GM19238 (cell line): ENCODE measurements around the gene SEC24A.
A peak's percentile ranks its signal among the peaks of the same experiment; 100 is the strongest.
"Not testable (repeated sequence)": the region's sequence is repeated elsewhere in the genome, so short reads cannot be mapped to it uniquely, and the experiment has no call there.

Experiments
- DNase-seq: peaks from one replicate; pipeline ENCODE4 v3.0.0; 2011; ENCODE audit warnings: low spot score; ENCODE audit not compliant: insufficient read length

SEC24A gene

DNA sequence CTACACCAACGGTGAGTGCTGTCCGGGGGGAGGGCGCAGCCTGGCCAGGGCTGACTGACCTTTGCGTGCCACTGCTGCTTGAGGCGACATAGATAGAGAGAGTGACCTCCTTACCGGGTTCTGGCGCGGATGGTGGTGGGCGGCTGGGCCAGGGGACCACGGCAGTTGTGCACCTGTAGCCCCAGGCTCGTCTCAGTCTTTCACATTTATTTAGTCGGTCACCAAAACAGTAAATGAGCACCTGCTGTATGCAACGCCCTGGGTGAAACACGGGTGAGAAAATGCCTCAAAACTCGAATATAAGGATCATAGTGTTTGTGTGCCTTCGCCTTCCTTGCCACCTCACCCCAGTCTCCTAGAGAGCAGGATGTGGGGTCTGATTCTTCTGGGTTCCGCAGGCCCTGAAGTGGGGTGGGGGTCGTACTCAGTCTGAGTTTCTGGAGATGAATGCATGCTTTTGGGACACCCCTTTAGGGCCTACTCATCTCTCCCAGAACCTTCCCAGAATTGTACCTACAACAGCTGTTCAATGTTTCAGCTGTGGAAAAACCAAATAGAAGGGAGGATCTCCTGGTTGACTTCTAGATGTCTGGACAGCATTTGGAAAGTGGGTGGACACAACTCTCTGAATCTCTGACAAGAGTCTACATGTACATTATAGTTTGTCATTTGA, 714 bp downstream of the SEC24A start:
- DNase-seq, result no peak

DNA sequence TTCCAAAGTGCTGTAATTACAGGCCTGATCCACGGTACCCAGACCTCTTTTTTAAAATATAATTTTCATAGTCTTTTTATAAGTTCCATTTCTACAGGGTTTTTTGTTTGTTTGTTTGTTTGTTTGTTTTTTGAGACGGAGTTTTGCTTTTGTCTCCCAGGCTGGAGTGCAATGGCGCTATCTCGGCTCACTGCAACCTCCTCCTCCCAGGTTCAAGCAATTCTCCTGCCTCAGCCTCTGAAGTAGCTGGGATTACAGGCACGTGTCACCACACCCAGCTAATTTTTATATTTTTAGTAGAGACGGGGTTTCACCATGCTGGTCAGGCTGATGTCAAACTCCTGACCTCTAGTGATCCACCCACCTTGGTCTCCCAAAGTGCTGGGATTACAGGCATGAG, 2.1 kb downstream of the SEC24A start:
- not testable (repeated sequence) for DNase-seq

- no peak for DNase-seq
Observed at GRCh38 chr5:134651531-134651930, 2.9 kb downstream of the SEC24A start.

GRCh38 chr5:134656690-134657089, 8.1 kb downstream of the SEC24A start:
- DNase-seq, result no peak

DNA sequence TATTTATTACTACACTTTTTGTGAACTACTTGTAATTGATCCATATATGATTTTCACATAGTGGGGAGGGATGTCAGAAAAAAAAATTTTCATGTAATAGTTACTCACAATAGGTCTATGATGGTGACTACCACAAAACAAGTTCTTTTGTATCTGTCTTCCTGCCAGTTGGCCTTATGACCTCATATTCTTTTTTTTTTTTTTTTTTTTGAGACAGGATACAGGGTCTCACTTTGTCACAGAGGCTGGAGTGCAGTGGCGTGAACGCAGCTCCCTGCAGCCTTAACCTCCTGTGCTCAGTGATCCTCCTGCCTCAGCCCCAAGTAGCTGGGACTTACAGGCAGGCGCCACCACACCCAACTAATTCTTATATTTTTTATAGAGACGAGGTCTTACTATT, 10.9 kb downstream of the SEC24A start:
- DNase-seq, result no peak

GRCh38 chr5:134659922-134660321, 11.3 kb downstream of the SEC24A start:
- DNase-seq, result no peak

DNA sequence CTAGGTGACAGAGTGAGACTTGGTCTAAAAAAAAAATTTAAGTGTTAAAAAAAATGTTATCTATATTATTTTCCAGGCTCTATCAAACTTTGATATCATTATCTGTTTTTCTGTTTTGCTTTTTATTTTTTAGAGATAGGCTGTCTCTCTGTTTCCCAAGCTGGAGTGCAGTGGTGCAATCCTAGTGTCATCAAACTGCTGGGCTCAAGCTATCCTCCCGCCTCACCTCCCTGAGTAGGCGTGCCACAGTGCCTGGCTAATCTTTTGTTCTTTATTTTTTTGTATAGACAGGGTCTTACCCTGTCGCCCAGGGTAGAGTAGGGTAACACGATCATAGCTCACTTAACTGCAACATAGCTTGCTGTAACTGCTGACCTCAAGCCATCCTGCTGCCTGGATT, 14.4 kb downstream of the SEC24A start:
- no peak for DNase-seq

DNA sequence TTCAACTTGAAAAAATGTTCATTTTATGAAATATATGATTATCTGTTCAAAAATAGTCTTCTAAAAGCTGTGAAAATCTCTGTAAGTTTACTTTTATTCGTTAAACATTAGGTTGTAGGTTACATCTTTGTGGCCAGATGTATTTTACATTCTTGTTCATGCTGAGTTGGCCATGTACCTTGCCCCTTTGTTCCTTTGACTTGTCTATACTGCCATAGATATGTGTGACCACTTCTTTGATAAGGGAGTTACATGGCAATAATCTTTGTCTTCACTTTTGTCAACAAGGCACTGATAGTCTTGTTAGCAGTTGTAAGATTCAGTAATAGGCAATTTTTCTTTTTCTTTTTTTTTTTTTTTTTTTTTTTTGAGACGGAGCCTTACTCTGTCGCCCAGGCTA, 15.9 kb downstream of the SEC24A start:
- DNase-seq, result no peak

GRCh38 chr5:134673546-134673945, 25.0 kb downstream of the SEC24A start:
- not testable (repeated sequence) for DNase-seq

DNA sequence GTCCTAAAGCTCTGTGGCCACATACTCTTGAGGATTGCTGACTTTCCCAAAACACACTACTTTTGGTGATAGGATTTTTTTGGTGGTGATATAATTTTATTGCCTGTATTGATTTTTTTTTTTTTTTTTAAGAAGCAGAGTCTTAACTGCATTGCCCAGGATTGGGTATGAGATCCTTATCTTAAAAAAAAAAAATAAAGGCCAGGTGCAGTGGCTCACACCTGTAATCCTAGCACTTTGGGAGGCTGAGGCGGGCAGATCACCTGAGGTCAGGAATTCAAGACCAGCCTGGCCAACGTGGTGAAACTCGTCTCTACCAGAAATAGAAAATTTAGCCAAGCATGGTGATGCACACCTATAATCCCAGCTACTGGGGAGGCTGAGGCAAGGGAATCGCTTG, 28.8 kb downstream of the SEC24A start:
- not testable (repeated sequence) for DNase-seq

- not testable (repeated sequence) for DNase-seq
Observed at GRCh38 chr5:134690144-134690543, 41.6 kb downstream of the SEC24A start.

- no peak for DNase-seq
Observed at GRCh38 chr5:134692722-134693121, 44.1 kb downstream of the SEC24A start.

DNA sequence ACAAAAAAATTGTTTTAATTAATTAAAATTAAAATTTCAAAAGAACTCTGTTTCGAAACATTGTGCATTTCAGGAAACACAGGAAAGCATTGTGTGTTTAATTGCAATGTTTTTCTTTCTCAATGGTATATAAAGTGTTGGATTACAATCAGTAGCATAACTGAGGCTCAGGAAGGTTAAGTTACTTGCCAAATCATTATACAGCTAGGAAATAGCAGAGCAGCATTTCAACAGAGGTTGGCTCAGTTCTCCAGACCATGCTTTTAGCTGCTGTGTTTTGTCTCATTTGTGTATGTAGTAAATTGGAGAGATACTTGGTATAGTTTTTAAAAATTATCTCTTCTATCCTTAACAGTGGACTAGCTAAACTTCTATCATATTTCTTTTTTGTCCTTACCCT, 59.7 kb downstream of the SEC24A start:
- DNase-seq, result no peak

GRCh38 chr5:134714120-134714519, 65.5 kb downstream of the SEC24A start:
- DNase-seq, result no peak

- no peak for DNase-seq
Observed at GRCh38 chr5:134714541-134714940, 66.0 kb downstream of the SEC24A start.

- not testable (repeated sequence) for DNase-seq
Observed at GRCh38 chr5:134715466-134715865, 66.9 kb downstream of the SEC24A start.

DNA sequence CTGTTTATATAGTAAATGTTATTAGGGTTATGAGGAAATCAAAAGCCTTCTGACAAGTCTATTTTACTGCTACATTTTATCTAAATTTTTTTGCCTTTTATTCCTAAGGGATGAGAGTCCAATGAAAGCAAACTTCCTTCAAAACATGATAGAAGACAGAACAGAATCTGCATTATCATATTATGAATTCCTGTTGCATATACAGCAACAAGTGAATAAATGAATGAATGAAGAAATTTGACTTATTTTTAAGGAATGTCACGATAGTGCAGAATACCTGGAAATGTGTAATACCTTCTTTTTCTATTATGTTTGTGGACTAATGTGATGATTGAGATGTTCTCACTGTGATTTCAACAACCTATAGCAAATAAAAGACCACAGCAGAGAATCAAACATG, 76.3 kb downstream of the SEC24A start:
- no peak for DNase-seq

DNA sequence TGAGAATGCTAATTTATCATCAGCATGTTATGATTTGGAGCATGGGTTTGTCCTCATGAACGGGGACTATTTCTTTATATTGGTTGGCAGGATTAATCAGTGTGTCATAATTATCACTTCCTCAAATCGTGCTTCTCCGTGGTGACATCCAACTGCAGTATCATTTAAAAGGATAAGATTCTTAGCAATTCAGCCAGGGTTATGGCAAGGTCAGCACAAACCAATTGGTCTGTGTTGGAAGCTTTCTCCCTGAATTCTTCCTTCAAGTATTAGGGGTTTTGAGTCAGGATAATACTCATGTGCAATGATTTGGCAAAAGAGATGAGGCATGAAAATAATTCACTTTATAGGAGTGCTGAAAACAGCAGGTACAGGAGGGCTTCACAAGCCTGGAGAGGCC, 84.2 kb downstream of the SEC24A start:
- DNase-seq, result no peak

DNA sequence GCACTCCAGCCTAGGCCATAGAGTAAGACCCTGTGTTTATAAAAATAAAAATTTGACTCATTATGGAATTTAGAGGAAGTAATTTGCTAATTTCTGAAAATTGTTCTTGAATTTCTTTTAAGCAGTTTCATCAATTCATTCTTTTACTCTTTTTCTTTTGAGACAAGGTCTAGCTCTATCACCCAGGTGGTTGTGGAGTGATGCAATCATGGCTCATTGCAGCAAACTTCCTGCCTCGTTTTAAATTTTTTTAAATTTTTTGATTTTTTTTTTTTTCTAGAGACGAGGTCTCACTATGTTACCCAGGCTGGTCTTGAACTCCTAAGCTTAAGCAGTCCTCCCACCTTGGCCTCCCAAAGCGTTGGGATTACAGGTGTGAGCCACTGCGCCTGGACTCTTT, 86.7 kb downstream of the SEC24A start:
- no peak for DNase-seq

DNA sequence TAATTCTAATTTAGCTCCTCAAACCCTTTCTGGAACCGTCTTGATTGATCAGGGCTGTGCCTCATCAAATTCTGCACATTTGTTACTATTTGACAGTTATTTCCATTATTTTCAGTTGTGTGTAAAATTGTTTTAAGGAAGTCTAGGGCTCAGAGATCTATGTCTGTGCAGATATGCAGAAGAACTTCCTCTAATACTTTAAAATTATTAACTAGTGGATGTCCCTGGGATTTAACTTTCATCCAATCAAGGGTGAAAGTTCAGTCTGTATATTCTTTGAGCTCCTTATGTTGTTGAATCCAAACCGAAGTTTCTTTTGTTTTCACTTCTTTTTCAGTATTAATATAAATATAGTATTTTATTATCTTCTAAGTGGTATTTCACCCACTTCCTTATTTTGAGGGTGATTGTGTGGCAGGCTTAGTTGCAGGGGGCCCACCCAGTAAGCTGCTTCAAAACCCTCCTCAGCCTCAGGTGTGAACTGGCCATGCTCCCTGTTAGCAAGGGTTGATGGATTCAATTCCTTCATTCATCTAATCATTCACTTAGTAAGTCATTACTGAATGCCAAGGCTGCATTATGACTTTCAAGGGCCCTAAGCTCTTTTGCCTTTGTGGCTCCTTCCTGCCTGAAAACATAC, 87.7 kb downstream of the SEC24A start:
- no peak for DNase-seq

DNA sequence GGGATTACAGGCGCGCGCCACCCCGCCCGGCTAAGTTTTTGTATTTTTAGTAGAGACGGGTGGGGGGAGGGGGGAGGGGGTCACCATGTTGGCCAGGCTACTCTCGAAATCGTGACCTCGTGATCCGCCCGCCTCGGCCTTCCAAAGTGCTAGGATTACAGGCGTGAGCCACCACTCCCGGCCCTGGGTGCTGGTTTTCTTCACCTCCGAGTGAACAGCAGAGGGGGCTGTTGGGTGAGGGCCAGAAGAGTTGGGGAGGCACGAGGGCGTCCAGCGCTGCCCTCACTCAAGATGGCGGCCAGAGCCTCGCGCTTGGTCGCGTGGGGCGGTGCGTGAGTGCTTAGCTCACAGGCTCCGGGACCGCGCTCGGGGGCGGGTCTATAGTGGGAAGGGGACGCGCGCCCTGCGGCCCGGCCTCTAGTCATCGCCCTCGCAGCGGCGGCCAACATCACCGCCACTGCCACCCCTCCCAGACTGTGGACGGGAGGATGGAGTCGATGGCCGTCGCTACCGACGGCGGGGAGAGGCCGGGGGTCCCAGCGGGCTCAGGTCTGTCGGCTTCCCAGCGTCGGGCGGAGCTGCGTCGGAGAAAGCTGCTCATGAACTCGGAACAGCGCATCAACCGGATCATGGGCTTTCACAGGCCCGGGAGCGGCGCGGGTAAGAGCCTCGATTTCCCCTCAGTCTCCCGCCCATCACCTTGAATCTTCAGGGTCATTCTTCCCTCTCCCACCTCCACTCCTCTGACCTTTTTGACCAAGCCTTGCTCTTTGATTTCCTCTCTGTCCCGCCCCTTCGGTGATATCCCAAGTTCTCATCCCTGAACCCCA, 89.8 kb downstream of the SEC24A start, which contains the start of gene CAMLG:
Gene CAMLG (plus strand): TSS at position 416 of the 830 bp plus-strand sequence. CDS start 73 bp downstream, at position 489.
- DNase-seq, result peak; percentile 90

- DNase-seq, result no peak
Observed at GRCh38 chr5:134738963-134739661, 90.5 kb downstream of the SEC24A start.
